Thyroid gland (tissue), 4 donors: ENCODE data around the gene CREBBP. TPM values are rescaled to one million over a fixed set of nuclear protein-coding genes. Genes with fewer than 3 reads are reported as not detected.
A peak's percentile ranks its signal among the peaks of the same experiment; 100 is the strongest.

Experiments used
- DNase-seq, 2 donors: peaks; one replicate each; pipeline ENCODE4 v3.0.0-alpha.2; 2019
- H3K27ac ChIP-seq, 3 donors: fragments of 200-600 bp; sonication (generic); 1 replicate in 2 of 3; 2 replicates in 1 of 3; pipeline ENCODE4 v1.5.1; 2016 to 2019; ENCODE audit warnings: mild to moderate bottlenecking in 1 of 3, moderate library complexity in 1 of 3
- H3K27me3 ChIP-seq: fragments of 200-600 bp; sonication (generic); one replicate; pipeline ENCODE4 v1.5.1; 2019
- H3K36me3 ChIP-seq, 2 donors: fragments of 200-600 bp; sonication (generic); one replicate each; pipeline ENCODE4 v1.5.1; 2016 to 2019
- H3K4me1 ChIP-seq, 2 donors: fragments of 200-600 bp; sonication (generic); one replicate each; pipeline ENCODE4 v1.5.1; 2017 to 2019
- H3K4me3 ChIP-seq, 3 donors: fragments of 200-600 bp; sonication (generic); replicated peaks in 1 of 3; 1 replicate in 2 of 3; 2 replicates in 1 of 3; pipeline ENCODE4 v1.5.1; 2016; ENCODE audit warnings: mild to moderate bottlenecking in 1 of 3
- H3K9me3 ChIP-seq: fragments of 200-600 bp; sonication (generic); one replicate; pipeline ENCODE4 v1.5.1; 2017
- POLR2A ChIP-seq, 2 donors: fragments of 450-650 bp; IDR thresholded peaks; one replicate each; pipeline ENCODE4 v1.6.1; 2017; ENCODE audit warnings: antibody characterized with exemption in 2 of 2, mild to moderate bottlenecking in 2 of 2, moderate library complexity in 1 of 2
- WGBS, 2 donors: methylation state at CpG; one replicate each; pipeline ENCODE4 v1.1.5; 2017; 5-methylcytosine and 5-hydroxymethylcytosine counted together
- intact Hi-C: fragments of 100-400 bp; cut with DNase I; formaldehyde crosslinking; loops from one replicate; pipeline ENCODE4 v1.15.1; 2023
- total RNA-seq, 4 donors: library from RNA; depleted of rRNA; stranded (reverse); fragments of >200 nt; gene quantifications; one replicate each; pipeline ENCODE4 v1.2.3, GENCODE V29; 2016
- TF ChIP-seq, protein P1 (sequence below), 6 experiments: fragments of 200-600 bp in 3 of 6; fragments of 450-650 bp in 3 of 6; sonication (generic) in 3 of 6; IDR thresholded peaks; one replicate each; pipeline ENCODE4 v1.5.1; 2016 to 2019; ENCODE audit warnings: antibody characterized with exemption in 6 of 6, mild to moderate bottlenecking in 2 of 6, inconsistent platforms in 1 of 6, moderate library complexity in 1 of 6

The CREBBP gene
- total RNA-seq, 4 donors from 2014 or later: 52.5 to 157 (median 75.9) TPM

DNA sequence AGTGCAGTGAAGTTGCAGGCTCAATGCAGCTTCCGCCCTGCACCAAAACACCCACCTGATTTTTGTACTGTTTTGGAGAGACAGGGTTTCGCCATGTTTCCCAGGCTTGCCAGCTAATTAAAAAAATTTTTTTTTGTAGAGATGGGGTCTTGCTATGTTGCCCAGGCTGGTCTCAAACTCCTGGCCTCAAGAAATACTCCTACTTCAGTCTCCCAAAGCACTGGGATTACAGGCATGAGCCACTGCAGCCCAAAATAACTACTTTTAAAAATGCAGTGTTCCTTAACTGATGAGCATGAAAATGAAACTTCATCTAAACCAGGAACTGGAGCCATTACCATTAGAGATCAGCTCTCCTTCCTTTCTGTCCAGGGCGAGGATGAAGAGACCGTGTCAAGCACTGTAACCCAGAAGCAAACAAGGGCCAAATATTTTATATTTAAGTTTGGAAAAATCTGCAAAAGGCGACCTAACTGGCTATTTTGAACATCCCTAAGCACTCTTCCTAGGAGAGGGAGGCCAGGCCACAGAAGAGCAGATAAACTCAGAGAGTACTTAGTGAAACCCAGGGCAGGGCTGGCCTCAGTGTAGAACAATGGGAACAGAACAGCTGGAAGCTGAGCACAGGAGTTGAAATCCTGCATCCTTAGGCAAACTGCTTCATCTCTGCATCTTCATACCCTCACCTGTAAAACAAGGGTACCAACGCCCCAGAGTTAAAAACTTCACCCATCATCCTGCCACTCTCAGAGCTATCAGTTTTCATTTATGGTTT lies 24.0 kb downstream of the CREBBP start:
- no peaks in the 10 kb centered on the region for H3K27me3 ChIP-seq
- H3K27ac ChIP-seq: peak overlapping the region in 1 of 3 donors; percentile 22
- no peaks in the 10 kb centered on the region for H3K9me3 ChIP-seq
- H3K4me1 ChIP-seq: peaks cover 28 to 56% of the 10 kb centered on the region in 2 donors
- TF ChIP-seq POLR2A (IDR thresholded peaks at IDR 0.05): no peak
- intact Hi-C loops: no loop called here
- DNase-seq: no peak
- H3K36me3 ChIP-seq: no peaks in the 10 kb centered on the region
- WGBS, 2 donors: 80% methylated on average over 6 of the region's 6 CpGs
- H3K4me3 ChIP-seq: no peak overlapping the region

DNA sequence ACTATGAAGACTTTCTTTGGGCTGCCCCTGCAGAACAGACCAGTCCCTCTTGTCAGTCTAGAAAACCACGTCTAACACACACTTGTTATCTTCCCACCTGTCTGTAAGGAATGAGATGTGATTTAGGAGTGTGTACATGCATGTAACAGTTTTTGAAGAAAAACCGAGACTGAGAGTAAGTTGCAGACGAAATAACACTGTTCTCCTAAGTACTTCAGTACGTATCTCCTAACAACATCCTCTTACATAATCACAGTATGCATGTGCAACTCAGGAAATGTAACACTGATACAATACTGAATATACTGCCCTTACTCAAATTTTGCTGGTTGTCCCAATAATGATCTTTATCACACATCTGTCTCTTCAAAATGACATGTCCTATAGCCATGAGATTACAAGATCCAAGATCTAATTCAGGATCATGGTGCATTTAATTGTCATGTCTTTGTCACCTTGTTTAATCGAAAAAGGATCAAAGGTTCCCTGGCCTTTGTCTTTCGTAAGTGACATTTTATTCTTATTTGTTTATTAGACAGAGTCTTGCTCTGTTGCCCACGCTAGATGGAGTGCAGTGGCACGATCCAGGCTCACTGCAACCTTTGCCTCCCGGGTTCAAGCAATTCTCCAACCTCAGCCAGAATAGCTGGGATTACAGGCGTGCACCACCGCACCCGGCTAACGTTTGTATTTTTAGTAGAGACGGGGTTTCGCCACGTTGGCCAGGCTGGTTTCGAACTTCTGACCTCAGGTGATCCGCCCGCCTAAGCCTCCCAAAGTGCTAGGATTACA lies 25.6 kb downstream of the CREBBP start:
- H3K4me3 ChIP-seq: no peak overlapping the region
- no peaks in the 10 kb centered on the region for H3K9me3 ChIP-seq
- H3K4me1 ChIP-seq: peaks cover 27 to 57% of the 10 kb centered on the region in 2 donors
- no peak for DNase-seq
- WGBS, 2 donors: 64 to 69% methylated on average over 19 of the region's 19 CpGs
- no peaks in the 10 kb centered on the region for H3K27me3 ChIP-seq
- TF ChIP-seq, protein P1, sequence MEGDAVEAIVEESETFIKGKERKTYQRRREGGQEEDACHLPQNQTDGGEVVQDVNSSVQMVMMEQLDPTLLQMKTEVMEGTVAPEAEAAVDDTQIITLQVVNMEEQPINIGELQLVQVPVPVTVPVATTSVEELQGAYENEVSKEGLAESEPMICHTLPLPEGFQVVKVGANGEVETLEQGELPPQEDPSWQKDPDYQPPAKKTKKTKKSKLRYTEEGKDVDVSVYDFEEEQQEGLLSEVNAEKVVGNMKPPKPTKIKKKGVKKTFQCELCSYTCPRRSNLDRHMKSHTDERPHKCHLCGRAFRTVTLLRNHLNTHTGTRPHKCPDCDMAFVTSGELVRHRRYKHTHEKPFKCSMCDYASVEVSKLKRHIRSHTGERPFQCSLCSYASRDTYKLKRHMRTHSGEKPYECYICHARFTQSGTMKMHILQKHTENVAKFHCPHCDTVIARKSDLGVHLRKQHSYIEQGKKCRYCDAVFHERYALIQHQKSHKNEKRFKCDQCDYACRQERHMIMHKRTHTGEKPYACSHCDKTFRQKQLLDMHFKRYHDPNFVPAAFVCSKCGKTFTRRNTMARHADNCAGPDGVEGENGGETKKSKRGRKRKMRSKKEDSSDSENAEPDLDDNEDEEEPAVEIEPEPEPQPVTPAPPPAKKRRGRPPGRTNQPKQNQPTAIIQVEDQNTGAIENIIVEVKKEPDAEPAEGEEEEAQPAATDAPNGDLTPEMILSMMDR (IDR thresholded peaks at IDR 0.05): no peak
- TF ChIP-seq POLR2A (IDR thresholded peaks at IDR 0.05): no peak
- H3K27ac ChIP-seq: no peak overlapping the region
- intact Hi-C loops: no loop called here
- H3K36me3 ChIP-seq: peaks cover 0 to 8% of the 10 kb centered on the region in 2 donors

DNA sequence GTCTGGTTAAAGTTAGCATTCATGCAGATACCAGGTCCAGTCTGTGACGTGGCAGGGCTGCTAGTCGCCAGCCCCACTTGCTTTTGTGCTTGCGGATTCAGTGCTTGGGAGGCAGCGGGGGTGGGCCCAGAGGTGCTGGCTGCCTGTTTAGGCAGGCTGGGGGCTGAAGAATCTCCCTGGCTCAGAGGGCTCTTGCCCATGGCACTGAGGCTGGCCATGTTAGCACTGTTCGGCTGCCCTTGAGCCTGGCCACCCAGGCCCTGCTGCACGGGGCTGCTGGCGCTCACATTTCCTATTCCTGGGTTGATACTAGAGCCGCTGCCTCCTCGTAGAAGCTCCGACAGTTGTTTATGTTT lies 30.0 kb downstream of the CREBBP start:
- peaks cover 16 to 45% of the 10 kb centered on the region in 2 donors for H3K4me1 ChIP-seq
- no peaks in the 10 kb centered on the region for H3K9me3 ChIP-seq
- TF ChIP-seq, protein P1 (IDR thresholded peaks at IDR 0.05): no peak
- no peak for TF ChIP-seq POLR2A (IDR thresholded peaks at IDR 0.05)
- intact Hi-C loops: no loop called here
- H3K27ac ChIP-seq: peak overlapping the region in 2 of 3 donors; percentile 22 to 47
- no peaks in the 10 kb centered on the region for H3K27me3 ChIP-seq
- H3K4me3 ChIP-seq: no peak overlapping the region
- WGBS, 2 donors: 88 to 89% methylated on average over 6 to 10 of the region's 10 CpGs
- H3K36me3 ChIP-seq: peaks cover 0 to 13% of the 10 kb centered on the region in 2 donors
- no peak for DNase-seq

DNA sequence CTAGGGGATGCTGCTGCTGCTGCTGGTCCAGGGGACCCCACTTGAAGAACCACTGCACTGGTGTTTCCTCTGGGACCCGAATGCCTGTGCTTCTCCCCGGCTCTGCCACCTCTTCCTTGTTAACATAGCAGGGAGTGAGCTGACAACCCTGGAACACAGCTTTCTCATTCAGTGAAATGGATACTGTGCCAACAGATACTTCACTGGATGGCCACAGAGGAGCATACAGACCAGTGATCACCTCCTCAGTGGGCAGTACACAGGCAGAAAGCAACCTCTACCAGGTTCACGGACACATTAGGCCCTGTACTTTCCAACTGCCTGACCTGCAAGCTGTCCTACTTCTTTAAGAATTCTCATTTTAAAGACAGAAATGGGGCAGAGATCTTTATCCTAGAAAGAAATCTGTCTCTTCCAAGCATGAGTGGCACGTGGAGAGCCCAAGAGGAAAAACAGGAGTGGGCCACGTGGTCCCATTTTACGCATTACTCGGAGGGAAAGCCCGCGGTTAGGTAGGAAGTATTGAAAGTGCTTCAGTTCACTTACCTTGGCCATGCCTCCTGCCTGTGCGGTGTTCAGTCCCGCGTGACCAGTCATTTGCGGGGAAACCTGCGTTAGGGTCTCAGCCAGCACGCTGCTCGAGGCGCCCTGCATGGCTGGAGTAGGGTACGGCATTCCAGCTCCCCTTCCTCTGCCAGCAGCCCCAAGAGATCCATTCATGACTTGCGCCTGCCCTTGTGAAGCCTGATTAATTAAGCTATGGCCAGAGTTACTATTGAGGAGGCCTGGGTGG lies 30.6 kb downstream of the CREBBP start:
- Histone ChIP-seq H3K27me3 (no peaks in the 10 kb centered on the region), H3K36me3 (peaks cover 0 to 13% of the 10 kb centered on the region in 2 donors), H3K9me3 (no peaks in the 10 kb centered on the region), H3K4me1 (peaks cover 16 to 39% of the 10 kb centered on the region in 2 donors), H3K27ac (peak overlapping the region in 2 of 3 donors; percentile 22 to 47), H3K4me3 (no peak overlapping the region)
- peak; percentile 52 to 56 for DNase-seq
- intact Hi-C loops: no loop called here
- 48 to 63% methylated on average over 17 to 18 of the region's 19 CpGs for WGBS, 2 donors
- TF ChIP-seq POLR2A (IDR thresholded peaks at IDR 0.05): no peak
- TF ChIP-seq, protein P1 (IDR thresholded peaks at IDR 0.05): no peak

DNA sequence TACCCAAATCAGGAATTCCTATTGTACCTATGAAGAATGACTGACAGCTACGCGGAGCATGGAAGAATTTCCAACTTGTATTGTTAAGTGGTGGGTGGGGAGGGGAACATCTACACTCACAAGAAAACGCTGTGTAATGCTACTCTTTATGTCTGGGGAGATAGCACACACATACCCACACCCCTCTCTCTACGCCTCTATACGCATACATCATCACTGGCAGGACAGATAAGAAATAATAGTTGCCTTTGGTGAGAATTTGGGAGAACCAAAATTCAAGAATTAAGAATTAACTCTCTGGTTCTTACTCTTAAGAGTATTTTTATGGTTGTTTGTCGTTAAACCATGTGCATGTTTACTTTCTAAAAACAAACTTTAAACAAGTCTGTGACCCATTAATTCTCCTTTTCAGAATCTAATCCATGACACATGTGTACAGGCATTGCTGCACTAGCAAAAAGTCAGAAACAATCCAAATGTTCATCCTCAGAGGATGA lies 33.9 kb downstream of the CREBBP start:
- no peaks in the 10 kb centered on the region for H3K9me3 ChIP-seq
- WGBS, 2 donors: 85 to 87% methylated on average over 6 of the region's 6 CpGs
- H3K27me3 ChIP-seq: no peaks in the 10 kb centered on the region
- H3K4me1 ChIP-seq: peaks cover 26 to 37% of the 10 kb centered on the region in 2 donors
- intact Hi-C loops: no loop called here
- TF ChIP-seq, protein P1 (IDR thresholded peaks at IDR 0.05): no peak
- TF ChIP-seq POLR2A (IDR thresholded peaks at IDR 0.05): no peak
- no peak overlapping the region for H3K4me3 ChIP-seq
- H3K36me3 ChIP-seq: peaks cover 0 to 13% of the 10 kb centered on the region in 2 donors
- DNase-seq: no peak
- no peak overlapping the region for H3K27ac ChIP-seq
